GM19395 (cell line): ENCODE measurements around the gene PHGDH.
"Not testable (repeated sequence)": the region's sequence is repeated elsewhere in the genome, so short reads cannot be mapped to it uniquely, and the experiment has no call there.

Source experiments
- ATAC-seq: cut with Tn5 transposase; IDR thresholded peaks from one replicate; pipeline ENCODE4 v1.9.1; 2021; ENCODE audit warnings: mild to moderate bottlenecking, moderate library complexity; ENCODE audit not compliant: unreplicated experiment

Gene PHGDH

GRCh38 chr1:119697598-119697997 is 14.1 kb upstream of the PHGDH start:
- no peak for ATAC-seq

GRCh38 chr1:119700326-119700725 is 11.4 kb upstream of the PHGDH start:
- ATAC-seq = no peak

GRCh38 chr1:119701659-119702058 is 10.1 kb upstream of the PHGDH start:
- no peak for ATAC-seq

GRCh38 chr1:119702384-119702783 is 9.3 kb upstream of the PHGDH start:
- ATAC-seq = no peak

- ATAC-seq = no peak
These were observed 7.9 kb upstream of the PHGDH start for GRCh38 chr1:119703666-119704450.

DNA sequence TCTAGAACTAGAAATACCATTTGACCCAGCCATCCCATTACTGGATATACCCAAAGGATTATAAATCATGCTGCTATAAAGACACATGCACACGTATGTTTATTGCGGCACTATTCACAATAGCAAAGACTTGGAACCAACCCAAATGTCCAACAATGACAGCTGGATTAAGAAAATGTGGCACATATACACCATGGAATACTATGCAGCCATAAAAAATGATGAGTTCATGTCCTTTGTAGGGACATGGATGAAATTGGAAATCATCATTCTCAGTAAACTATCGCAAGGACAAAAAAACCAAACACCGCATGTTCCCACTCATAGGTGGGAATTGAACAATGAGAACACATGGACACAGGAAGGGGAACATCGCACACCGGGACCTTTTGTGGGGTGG is 5.1 kb upstream of the PHGDH start:
- not testable (repeated sequence) for ATAC-seq

- not testable (repeated sequence) for ATAC-seq
These were observed 354 bp upstream of the PHGDH start for GRCh38 chr1:119711356-119711803.

DNA sequence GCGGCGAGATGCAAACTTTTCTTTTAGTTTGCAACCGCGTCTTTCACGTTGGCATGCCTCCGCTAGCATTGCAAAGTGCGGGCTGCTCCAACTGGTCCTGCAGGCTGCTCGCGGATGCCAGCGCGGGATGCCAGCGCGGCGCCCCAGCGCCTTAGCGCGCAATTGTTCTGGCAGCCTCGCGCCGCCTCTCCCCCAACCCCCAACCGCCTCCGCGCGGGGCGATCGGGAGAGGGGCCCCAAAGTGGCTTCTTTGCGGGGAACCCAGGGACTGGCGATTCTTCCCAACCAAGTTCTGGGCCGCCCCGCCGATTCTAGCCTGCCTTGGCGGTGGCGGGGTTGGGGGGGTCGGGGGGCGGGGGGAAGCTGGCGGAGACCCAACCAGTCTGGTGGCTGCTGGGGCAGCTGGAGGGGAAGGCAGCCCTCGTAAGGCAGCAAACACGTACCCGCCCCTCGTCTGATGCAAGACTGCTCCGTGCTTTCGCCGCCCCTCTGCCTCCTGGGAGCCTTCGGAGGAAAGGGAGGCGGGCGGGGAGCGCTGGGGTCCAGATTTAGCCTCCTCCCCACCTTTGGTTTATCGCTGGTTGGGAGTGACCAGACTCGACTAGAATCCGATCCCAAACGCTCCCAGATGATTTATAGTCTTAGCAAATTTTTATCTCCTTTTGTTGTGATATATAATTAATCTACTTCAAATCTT is 756 bp downstream of the PHGDH start:
- ATAC-seq = peak; percentile 43

DNA sequence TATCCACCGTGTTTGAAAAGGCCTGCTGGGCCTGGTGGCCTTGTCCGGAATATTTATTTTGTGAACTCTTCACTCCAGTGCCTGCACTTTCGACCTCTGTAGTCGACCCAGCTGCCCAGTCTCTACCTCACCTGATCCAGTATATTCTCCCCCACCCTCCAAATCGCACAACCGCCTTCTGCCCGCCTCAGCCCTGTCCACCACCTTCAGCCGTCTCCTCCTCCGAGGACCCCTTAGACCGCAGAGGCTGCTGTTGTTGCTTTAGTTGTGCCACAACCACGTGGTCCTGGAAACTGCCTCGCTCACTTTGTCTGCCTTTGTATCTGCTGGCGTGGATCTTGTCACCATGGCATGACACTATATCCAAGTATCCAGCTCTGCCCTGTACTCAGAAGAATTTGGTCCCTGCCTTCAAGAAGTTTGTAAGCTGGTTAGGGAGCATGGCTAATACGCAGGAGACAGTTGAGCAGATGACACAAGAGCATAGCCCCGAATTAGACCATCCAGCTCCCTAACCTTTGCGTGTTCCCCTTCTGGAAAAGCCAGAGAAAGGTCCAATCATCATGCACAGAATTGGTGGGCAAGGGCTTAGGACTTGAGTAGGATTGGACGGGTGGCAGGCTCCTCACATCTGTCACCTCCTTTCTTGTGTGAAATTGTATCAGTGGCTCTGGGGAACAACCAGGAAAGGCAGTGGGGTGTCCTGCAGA is 1.5 kb downstream of the PHGDH start:
- ATAC-seq = no peak

GRCh38 chr1:119713749-119714456 is 2.2 kb downstream of the PHGDH start:
- no peak for ATAC-seq

- ATAC-seq = no peak
These were observed 2.8 kb downstream of the PHGDH start for GRCh38 chr1:119714583-119714982.

DNA sequence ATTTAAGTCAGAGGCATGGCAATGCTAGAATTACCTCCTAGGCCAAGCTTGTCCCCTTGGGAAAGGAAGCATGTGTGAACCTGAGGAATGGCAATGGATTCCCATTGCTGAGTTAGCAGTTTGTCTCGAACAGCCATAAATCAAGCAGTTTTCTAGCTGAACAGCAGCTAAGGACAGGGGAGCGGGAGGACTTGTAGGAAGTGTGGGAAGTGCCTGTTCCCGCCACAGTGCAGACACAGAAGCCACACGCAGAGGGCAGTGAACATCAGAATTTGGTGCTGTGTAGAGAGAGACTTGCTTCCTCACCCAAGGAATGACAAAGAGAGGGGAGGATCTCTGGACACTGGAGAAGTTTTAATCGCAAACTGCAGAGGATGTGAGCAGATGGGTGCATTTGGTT is 3.8 kb downstream of the PHGDH start:
- no peak for ATAC-seq

- ATAC-seq = no peak
These were observed 6.7 kb downstream of the PHGDH start for GRCh38 chr1:119718409-119718808.

- ATAC-seq = no peak
These were observed 7.2 kb downstream of the PHGDH start for GRCh38 chr1:119718972-119719371.

DNA sequence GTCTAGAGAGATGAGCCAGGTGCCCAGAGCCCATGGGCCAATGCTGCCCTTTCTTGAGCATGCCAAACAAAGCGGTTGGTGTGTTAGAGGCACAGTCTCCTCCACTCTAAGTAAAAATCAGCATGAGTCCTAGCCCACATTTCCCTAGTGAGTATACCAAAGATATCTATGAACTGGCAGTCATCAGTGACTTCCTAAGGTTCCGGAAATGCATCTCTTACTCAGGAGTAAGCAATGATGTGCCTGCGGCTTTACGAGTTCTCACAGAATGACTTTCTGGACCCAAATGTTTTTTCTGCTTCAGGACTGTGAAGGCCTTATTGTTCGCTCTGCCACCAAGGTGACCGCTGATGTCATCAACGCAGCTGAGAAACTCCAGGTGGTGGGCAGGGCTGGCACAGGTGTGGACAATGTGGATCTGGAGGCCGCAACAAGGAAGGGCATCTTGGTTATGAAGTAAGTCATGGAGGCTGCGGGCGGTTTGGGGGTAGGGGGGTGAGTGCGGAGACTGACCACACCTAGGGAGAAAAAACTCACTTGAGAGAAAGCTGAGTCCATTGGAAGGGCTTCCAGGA is 9.2 kb downstream of the PHGDH start:
- ATAC-seq = no peak

GRCh38 chr1:119721896-119722295 is 10.2 kb downstream of the PHGDH start:
- no peak for ATAC-seq

DNA sequence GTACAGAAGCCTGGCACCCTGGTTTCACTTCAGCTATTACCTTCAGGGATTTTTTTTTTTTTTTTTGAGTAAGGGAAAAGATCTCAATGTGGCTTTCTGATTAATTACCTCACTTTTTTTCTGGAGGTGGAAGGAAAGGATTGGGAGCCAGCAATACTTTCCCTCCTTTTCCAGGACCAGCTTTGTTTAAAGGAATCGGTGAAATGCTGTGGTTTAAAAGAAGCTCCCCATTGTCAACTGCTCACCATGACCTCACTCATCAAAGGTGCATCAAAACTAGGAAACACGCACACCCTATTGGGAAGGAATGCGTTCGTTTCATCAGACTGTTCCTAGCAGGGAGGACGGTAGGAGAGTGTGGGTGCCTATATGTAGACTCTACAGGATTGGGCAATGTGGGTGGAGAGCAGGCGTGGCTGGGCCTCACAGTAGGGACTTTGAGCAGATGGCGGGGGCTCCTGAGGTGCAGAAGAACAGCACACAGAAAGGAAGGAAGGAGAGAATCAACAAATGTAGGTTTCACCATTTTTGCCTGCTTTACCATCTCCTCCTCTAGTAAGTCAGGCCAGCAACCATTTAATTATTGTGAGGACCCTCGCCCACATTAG is 13.0 kb downstream of the PHGDH start:
- no peak for ATAC-seq

- no peak for ATAC-seq
These were observed 13.9 kb downstream of the PHGDH start for GRCh38 chr1:119725626-119726025.

- no peak for ATAC-seq
These were observed 16.3 kb downstream of the PHGDH start for GRCh38 chr1:119727991-119728390.

- no peak for ATAC-seq
These were observed 17.3 kb downstream of the PHGDH start for GRCh38 chr1:119729044-119729443.
